Right hindlimb (tissue), 1 donor: ENCODE measurements around the gene LATS2.

ENCODE experiments used
- DNase-seq: peaks from one replicate; pipeline ENCODE4 v3.0.0-alpha.2; 2018

LATS2 gene

DNA sequence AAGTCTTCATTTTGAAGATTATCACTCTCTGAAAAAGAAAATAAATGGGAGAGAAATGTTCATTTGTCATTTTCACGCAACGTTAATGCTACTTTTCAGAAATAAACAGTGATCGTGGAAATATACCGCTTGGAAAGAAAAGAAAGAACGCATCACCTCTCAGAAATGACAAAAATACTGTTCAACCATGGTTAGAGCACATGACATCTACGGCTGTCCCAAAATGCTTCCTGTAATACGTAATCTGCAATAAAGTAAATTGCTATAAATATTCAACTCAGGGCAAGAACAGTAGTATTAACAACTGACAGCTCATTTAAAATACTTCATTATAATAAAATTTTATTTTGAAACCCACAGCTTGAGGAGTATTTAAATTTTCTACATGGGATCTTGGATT, 15.2 kb downstream of the LATS2 start:
- DNase-seq: no peak

DNA sequence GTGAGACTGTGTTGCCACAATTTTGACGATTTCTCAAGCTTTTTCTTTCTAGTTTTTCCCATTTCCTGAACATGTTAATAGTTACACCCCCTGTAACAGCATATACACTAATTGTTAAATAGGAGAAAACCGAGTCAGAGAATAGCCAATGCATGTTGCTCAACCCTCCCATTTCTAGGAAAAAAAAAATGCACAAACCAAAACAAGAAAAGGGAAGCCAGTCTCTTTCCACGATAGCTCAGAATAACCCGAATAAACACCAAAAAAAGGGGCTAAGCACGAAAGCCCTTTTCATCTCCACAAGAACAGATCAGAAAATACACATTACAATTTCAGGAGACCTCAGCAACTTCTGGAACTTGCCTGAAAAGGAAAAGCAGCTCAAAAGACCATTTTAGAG, 16.3 kb downstream of the LATS2 start:
- DNase-seq: no peak

DNA sequence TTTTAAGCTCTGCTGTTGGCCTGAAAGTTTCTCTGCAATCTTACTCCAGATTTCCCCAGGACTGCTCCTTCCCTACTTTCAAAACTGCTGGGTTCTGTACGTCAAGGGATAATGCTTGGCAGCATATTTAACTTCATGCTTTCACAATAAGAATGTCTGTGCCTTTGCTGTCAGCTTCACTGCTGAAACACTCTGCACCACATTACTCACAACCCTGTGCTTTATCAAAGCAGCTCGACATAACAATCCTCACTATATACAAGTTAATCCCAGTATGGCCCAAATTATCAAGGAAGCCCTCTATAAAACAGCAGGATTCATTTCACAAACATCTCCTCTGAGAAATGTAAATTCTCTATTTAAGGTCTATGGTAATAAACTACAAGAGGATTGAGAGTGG, 17.5 kb downstream of the LATS2 start:
- no peak for DNase-seq

DNA sequence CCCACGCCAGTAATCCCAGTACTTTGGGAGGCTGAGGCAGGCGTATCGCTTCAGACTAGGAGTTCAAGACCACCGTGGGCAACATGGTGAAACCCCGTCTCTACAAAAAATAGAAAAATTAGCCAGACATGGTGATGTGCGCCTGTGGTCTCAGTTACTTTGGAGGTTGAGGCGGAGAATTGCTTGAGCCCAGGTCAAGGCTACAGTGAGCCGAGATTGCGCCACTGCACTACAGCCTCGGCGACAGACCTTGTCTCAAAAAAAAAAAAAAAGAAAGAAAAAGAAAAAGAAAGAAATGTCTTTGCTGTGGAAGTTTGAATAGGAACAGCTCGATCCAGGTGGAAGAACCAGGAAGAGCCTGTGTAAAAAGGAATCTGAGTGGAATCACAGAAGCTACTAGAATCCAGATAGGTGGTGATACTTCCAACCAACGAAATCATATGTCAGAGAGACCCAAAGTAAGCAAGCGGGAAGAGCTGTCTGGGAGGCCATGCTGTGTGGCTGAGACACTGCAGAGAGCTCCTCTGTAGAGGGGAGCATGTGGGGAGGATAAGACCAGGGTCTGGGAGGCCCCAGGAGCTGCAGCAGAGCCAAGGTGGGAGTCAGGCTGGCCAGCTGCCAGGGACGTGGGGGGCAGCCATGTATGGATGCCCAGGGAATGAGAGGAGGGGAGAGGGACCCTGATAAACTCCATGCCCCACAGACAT, 21.1 kb downstream of the LATS2 start:
- DNase-seq: no peak

DNA sequence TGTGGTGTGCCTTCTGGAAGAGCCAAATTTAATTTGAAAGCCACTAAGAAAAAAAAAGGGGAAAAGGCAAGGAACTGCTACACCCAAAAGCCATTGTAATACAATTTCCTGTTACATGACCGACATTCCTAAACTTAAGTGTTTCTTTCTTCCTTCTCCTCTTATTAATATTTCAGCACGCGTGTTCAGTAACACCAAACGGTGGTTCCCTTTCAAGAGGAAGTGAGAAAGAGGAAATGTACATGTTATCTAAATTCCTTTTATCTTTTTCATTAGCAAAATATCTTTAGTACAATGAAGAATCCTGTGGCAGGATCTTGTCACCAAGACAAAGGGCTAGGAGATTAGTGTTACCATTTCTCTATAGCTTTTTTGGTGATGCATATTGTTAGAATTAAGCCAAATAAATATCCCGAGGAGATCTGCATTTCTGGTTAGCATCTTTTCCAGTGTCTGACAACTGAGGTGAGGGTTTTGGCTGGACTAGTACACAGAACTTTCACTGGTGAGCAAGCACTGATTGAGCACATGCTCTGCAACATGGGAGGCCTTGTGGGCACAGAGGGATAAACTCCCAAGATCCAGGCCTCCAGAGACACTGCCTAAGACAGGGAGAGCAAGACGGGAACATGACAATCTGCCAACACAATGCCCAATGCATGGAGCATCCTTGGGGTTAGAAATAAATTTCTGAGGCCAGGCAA, 22.1 kb downstream of the LATS2 start:
- DNase-seq: no peak

DNA sequence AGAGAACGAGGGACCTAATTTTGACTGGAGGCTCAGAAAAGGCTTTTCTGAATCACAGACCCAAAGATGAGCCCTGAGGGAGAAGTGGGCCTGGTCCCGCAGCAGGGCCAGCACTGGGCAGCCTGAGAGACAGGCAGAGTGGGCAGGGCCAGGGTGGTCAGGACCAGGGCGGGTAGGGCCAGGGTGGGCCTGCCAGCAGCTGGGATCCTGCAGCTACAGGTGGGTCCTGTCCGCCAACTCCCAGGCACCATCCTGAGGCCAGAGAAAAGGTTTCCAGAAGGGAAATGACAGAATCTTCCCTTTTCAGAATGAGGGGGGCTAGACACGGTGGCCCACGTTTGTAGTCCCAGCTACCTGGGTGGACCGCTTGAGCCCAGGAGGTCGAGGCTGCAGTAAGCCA, 23.7 kb downstream of the LATS2 start:
- DNase-seq: no peak

DNA sequence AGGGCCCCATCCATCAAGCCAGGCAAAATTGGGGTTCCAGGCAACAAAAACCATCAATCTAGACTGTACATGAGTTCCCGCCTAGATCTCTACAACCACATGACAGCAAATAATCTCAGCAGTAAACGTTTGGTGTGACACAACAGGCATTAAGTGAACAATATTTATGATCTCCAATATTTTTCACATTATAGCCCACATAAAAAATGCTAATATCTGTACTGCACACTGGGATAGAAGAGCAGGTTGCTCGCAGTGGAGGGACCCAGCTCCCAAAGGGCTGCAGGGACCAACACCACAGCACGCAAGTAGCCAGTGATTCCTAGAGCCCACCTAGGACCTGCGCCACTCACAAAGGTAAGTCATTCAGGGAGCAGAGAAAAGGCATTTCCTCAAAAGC, 25.9 kb downstream of the LATS2 start:
- DNase-seq: no peak

DNA sequence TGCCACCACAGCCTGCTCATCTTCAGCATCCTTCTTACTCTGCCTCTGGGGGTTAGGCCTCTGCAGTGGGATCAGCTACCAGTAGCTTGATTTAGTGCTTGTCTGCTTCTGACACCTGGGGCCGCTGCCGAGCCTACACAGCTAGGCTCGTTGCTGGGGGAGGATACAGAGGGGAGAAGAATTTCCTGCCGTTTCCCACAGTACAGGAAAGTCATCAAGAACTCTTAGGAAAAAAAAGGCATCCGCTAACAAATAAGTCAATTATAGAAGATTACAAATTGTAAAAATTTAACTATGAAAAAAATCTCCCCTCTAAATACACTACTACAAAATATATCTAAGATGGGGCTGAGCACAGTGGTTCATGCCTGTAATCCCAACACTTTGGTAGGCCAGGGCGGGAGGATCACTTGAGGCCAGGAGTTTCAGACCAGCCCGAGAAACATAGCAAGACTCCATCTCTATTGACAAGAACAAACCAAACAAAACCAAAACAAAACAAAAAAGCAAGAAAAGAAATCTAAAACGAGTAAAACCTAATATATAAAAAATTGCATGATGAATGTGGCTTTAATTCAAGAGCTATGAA, 26.7 kb downstream of the LATS2 start:
- DNase-seq: peak; percentile 50

DNA sequence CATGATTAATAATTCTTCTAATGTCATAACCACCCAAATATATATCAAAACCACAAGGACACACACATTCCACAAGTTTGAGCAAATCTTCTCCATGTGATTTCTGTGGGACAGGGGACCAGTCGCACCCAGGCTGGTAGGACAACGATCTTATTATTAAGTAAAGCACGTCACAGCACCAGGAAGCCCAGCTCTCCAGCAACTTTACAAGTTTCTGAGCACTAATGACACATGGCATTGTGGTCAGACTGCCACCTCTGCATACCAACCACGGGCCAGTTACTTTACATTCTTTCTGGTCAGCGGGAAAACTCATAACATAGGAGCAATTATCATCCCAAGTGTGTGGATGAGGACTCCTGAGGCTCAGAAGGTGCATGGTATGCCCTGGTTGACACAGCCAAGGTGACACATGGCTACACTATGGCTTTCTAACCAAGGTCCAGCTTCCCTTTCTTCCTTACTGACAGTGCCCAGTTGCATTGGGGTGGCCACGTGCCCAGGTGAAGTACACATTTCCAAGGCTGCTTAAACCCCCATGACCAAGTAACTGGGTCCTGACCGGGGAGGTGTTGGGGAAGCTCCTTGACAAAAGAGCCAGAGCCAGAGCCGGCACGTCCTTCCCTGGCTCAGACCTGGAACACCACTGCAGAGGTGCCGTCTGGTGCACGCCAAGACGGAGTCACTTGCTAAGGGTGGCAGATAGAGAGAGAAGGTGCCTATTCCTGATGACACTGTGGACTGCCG, 27.4 kb downstream of the LATS2 start:
- DNase-seq: no peak

DNA sequence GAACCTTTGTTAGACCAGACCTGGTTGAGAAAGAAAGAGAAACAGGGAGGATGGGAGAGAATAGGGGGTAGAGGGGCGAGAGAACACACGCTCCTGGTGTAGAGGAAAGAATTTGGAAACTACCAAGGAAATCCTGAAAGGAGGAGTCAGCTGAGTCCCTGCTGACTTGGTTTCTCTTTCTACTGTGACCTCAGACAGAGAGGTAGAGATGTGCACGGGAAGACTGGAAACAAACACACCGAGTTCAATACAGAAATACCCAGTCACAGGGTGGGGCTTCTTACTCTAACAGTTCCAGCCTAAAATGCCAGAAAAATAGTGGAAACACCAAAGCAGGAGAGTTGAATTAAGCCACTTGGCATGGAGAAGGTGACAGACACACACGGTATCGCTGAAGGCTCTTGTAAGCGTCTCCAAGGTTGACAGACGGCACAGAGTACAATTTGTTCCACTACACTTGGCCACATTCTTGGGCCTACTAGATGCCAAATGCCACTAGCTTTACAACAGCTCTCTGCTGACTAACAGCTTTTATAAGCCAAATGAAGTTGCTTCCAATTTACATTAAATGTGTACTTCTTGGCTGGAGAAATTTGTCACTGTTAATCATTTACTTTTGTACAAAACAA, 28.1 kb downstream of the LATS2 start:
- peak; percentile 62 for DNase-seq

DNA sequence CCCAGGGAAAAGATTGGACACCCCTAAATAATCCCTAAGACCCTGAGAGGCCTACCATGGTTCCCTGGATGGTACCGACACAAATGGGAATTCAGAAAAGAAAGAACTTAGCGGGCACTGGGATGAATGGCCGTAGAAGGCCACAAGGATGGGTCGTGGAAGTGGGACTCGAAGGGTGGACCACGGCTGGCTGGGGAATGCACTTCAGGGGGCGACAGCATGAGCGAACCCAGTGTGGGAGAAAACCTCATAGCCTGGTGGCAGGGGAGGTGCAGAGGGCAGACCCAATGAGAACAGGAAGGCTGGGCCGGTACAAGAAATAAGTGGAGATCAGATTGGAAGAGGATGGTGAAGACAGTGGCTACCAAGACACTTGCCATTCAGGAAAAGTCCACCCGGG, 28.7 kb downstream of the LATS2 start:
- no peak for DNase-seq

DNA sequence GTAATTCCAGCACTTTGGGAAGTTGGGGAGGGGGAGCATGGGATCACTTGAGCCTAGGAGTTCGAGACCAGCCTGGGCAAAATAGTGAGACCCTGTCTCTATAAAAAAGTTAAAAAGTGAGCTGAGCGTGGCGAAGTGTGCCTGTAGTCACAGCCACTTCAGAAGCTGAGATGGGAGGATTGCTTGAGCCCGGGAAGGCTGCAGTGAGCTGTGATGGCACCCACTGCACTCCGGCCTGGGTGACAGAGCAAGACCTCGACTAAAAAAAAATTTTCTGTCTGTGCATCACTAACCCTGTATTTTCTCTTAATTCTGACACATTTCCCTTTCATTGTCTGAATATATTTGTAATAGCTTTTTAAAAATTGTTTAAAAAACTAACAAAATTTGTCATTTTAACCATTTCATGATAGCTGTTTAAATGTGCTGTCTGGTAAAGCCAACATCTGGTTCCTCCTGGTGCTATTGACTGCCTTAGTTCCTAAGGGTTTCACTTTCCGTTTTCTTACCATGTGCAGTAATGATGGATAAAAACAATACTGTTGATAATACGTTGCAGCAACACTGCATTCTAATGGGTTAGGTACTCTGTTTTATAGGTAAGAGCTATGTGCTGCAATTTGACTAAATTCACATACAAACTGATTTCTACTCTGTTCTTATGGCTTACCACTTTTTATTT, 29.7 kb downstream of the LATS2 start:
- no peak for DNase-seq

DNA sequence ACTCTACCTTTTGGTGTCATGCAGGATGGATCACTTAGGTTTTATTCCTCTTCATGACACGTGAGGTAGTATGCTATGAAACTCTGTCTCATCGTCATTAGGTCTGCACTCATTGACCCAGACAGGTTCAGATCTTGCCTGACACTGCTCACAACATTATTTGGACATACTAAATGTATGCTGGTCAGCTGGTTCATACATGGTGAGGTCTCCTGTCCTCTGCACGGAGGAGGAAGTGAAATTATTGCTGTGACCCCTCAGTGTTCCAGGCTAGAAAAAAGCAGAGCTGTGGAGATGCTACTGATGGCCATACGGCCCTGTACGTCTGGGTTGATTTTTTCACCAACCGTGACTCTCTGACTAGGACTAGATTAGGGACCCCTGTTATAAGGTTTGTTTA, 35.8 kb downstream of the LATS2 start:
- no peak for DNase-seq

DNA sequence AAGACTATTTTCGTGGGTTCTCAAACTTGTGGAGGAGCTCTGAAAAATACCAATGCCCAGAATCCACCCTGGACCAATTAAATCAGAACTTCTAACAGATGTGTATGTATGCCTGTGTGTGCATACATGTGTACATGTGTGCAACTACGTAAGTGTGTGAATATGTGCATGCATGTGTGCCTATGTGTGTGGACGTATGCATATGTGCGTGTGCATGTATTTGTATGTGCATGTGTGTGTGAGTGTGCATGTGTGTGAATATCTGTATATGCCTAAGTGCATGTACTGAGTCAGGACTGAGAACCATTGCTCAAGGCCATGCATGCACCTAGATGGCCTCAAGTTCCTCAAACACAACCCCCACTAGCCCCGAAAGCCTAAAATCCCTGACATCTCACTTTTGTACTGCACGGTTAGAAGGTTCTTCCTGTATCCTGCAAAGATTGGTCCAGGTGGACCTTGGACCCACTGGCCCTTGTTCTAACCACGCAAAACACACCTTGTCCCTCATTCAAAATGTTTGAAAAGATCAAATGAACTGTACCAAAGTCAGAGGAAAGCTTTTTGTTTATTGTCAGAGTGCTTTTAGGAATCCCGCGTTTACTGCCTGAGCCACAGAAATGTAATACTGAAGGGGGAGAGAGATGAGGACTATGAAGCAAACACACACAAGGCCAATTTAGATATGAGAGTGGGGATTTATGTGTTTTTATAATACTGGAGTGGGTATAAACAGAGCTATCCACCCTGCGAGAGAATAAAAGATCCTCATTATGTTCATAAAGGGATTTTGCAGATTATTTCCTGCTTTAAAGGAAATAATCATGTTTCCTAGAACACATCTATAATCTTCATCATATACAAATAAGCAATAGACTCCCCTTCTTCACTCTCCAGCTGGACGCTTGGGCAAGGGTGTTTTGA, 39.1 kb downstream of the LATS2 start:
- DNase-seq: no peak

DNA sequence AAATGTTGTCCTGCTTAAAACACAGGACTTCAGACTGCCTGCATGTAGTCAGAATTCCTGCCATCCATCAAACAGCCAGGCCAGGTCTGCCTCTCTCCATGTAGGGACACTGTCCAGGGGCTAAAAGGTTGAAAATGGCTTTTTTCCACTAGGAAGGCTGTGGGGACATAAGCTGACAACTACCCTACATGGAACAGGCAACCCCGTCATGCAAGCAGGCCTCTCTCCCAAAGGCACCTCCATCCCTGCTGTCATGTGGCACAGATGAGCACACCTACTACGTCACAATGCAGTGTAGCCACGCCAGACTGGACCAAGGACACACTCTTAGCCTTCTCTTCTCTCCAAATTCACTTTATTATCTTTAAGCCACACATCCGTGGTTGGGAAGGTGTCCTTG, 40.8 kb downstream of the LATS2 start:
- no peak for DNase-seq

DNA sequence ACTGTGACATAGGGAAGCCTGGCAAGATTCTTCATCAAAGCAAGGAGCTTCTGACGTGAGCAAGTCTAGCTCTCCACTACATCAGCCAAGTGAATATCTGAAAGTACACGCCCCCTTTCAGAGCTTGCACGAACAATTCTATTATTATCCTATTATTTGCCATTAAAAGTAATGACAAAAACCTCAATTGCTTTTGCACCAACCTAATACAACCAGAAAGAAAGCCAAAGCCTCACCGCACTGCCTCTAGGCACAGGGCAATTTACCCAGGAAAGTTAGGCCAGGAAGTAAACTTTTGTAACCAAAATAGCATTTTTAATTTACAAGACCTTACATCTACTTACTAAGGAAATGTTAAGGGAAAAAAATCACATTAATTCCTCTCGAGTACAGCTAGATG, 41.2 kb downstream of the LATS2 start:
- no peak for DNase-seq

DNA sequence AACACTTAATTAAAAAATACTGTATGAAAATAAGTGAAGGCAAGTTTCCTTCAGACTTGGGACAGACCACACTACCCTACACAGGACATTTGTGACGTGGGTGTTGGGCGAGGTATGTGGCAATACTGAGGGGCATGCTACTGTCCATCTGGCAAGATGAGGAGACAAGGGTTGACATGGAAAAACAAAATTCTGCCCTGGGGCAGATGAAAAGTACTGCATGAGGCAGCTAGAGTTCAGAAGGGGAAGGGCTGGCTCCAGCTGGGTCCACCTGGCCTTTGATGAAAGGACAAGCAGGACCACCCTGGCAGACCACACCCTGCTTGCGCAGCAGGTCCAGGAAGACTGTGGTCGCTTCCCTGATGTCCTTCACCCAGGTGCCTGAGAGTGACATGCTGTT, 43.2 kb downstream of the LATS2 start:
- no peak for DNase-seq

DNA sequence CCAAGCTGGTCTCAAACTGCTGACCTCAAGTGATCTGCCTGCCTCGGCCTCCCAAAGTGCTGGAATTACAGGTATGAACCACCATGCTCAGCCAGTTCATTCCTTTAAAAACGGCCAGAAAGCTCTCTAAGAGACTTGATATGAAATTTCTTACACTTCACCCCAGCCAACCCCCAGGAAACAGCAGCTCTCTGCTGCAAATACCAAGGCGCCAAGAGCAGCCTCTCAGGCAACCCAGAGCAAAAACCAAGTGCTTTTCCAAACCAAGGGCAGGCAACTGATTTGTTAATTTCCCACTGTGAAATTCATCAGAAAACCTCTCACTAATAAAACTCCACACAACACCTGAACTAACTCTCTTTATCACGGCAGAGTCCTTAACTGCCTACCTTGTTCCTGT, 44.9 kb downstream of the LATS2 start:
- DNase-seq: no peak

DNA sequence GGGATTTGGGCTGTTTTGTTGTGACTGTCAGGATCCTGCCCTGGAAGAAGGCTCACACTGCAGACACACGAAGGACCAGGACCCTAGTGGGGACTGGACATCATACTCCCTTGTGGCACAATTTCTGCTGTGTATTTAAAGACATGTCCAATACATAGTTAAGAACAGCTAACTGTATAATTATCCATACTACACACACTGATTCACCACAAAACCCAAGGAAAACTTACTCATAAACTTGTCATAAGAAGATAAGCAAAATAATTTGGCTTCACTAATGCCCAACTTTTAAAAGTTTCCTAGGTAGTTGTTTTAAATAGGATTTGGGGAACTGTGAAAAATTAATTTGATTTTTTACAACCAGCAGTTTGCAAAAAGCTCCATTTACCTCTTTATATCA, 46.1 kb downstream of the LATS2 start:
- no peak for DNase-seq

DNA sequence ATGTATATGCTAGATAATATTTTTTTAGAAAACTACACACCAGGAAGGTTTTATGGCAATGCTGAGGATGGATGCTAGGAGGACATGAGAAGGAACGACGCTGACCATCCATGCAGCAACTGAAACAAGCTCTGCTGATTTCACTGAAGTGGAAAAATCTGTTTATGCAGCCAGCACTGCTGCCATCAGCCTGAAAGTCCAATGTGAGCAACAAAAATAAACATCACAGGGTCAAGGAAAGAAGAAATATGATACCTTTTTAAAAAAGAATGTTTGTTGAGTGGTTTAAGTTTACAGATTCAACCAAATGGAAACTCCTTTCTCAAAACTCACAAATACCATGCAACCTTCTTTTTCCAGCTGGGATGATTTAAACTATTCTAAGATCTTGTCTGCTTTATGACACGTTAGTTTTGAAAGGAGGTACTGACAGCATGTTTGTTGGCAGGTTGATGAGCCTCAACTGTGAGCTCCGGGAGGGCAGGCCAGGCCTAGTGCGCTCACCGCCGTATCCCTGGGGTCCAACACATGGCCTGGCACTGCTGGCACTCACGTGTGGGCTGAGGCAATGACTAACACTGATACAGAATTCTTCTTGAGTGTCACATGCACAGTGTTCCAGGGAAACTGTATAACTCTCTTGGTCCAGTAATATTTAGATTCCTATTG, 46.8 kb downstream of the LATS2 start:
- DNase-seq: no peak

DNA sequence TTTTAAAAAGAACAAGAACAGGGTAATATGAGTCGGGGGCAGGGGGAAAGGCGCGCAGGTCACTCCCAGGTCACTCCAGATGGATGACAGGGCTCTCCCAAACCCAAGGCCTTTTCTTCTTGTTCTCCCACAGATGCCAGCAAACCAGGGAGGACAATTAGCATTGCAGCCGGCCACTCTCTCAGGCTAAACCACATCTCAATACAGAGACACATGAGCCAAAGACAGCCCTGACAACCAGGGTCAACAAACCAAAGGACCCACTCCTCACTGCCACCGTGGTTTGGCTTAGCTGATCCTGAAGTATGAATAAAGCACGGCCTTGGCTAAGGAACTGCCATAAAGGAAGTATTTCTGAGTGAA, 47.3 kb downstream of the LATS2 start:
- no peak for DNase-seq
